Astrocyte (in vitro differentiated cells and primary cell): ENCODE measurements around the gene ALLC.

Experiments
- EZH2 ChIP-seq: IDR thresholded peaks from 2 replicates; pipeline ENCODE4 v1.6.1; 2012; ENCODE audit warnings: mild to moderate bottlenecking, low read length, inconsistent platforms; ENCODE audit not compliant: insufficient read depth
- TF ChIP-seq, protein P1 (sequence below): IDR thresholded peaks from 2 replicates; pipeline ENCODE4 v1.5.1; 2011; ENCODE audit warnings: low read depth, mild to moderate bottlenecking, inconsistent platforms, low read length, moderate library complexity; ENCODE audit not compliant: insufficient read depth

DNA sequence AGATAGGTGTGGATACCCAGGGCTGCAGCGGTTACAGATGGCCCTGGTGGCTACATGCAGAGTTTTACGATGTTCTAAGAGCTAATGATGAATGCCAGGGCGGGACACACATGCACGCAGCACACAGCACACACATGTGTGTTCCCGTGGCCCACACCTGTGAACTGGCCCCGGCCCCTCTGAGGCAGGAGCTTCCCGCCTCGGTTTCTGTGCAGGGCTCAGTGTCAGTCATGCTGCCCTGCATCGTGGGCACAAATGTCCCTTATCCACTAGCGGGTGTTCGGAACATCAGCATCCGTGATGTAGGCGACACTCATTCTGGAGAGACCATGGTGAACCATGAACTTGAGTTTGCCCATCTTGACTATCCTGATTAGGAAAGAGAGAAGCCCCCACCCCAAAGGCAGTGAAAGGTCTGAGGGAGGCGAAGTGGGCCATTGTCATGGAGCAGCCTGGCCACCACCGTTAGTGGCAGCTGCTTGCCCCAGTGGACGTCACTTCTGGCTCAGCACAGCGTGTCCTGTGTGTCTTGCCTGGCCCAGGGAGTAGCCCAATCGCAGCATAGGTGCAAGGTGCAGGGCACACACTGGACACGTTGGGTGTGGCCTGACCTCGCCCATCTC lies 89.1 kb downstream of the ALLC start:
- TF ChIP-seq, protein P1, sequence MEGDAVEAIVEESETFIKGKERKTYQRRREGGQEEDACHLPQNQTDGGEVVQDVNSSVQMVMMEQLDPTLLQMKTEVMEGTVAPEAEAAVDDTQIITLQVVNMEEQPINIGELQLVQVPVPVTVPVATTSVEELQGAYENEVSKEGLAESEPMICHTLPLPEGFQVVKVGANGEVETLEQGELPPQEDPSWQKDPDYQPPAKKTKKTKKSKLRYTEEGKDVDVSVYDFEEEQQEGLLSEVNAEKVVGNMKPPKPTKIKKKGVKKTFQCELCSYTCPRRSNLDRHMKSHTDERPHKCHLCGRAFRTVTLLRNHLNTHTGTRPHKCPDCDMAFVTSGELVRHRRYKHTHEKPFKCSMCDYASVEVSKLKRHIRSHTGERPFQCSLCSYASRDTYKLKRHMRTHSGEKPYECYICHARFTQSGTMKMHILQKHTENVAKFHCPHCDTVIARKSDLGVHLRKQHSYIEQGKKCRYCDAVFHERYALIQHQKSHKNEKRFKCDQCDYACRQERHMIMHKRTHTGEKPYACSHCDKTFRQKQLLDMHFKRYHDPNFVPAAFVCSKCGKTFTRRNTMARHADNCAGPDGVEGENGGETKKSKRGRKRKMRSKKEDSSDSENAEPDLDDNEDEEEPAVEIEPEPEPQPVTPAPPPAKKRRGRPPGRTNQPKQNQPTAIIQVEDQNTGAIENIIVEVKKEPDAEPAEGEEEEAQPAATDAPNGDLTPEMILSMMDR: no peak
- no peak for TF ChIP-seq EZH2
